HCT116 (cell line): Measurements from ENCODE around the gene NMU. TPM values are rescaled to one million over a fixed set of nuclear protein-coding genes. Genes with fewer than 3 reads are reported as not detected.

Source experiments
- ATAC-seq: fragments of 200-7000 bp; cut with Tn5 transposase; 2 replicates; pipeline ENCODE4 v1.9.1; 2020; ENCODE audit warnings: mild to moderate bottlenecking, moderate library complexity
- BruUV-seq: library from RNA; stranded (reverse); fragments of 400-500 nt; replicated peaks from 2 replicates; lab custom pipeline; 2021; lab: Mats Ljungman, UMichigan
- CTCF ChIA-PET: fragments of 300-600 bp; sonication (Branson Sonifier 250); formaldehyde crosslinking; loops from one replicate; lab custom pipeline; 2021; ENCODE audit warnings: antibody characterized with exemption; lab: Charles Lee
- POLR2A ChIA-PET: fragments of 300-600, 350-600 bp; sonication (Branson Sonifier 250); formaldehyde crosslinking; loops from one replicate; lab custom pipeline; 2021; ENCODE audit warnings: antibody characterized with exemption; lab: Charles Lee
- RAD21 ChIA-PET, 2 experiments: fragments of 300-600 bp; sonication (Branson Sonifier 250); formaldehyde crosslinking; loops; one replicate each; lab custom pipeline; 2023; ENCODE audit warnings: low total read pairs in 2 of 2; ENCODE audit not compliant: uncharacterized antibody in 2 of 2, unreplicated experiment in 2 of 2, low non-redundant PET in 1 of 2; lab: Charles Lee
- DNase-seq: peaks from one replicate; pipeline ENCODE4 v3.0.0-alpha.2; 2010; ENCODE audit warnings: low read depth, low spot score
- H2AFZ ChIP-seq: fragments of 200-600 bp; shearing (Covaris generic), sonication (generic); 2 replicates; pipeline ENCODE4 v1.6.1; 2017; ENCODE audit warnings: low read depth, mixed run types, mixed read lengths, antibody characterized with exemption, low read length; ENCODE audit not compliant: poor library complexity, severe bottlenecking
- H3K27ac ChIP-seq: 2 replicates; pipeline ENCODE4 v1.5.1; 2012; ENCODE audit warnings: low read depth, low read length
- H3K27me3 ChIP-seq: fragments of 200-600 bp; sonication (generic); 2 replicates; pipeline ENCODE4 v1.6.1; 2016; ENCODE audit warnings: mixed run types, low read length, mixed read lengths; ENCODE audit not compliant: insufficient read depth
- H3K36me3 ChIP-seq, 2 experiments: fragments of 200-500 bp in 1 of 2; fragments of 200-600 bp in 1 of 2; sonication (Bioruptor generic) in 1 of 2; sonication (generic) in 1 of 2; 2 replicates each; pipeline versions ENCODE4 v1.5.1 to v1.6.1; 2014 to 2016; ENCODE audit warnings: low read length in 2 of 2, inconsistent platforms in 1 of 2, mixed read lengths in 1 of 2, mixed run types in 1 of 2; ENCODE audit not compliant: insufficient read depth in 2 of 2, control insufficient read depth in 1 of 2
- H3K4me1 ChIP-seq, 2 experiments: fragments of 200-600 bp in 1 of 2; sonication (generic) in 1 of 2; 2 replicates each; pipeline versions ENCODE4 v1.5.1 to v1.6.1; 2012 to 2017; ENCODE audit warnings: low read length in 2 of 2, inconsistent platforms in 1 of 2, mild to moderate bottlenecking in 1 of 2, mixed read lengths in 1 of 2, mixed run types in 1 of 2, moderate library complexity in 1 of 2; ENCODE audit not compliant: insufficient read depth in 2 of 2, control insufficient read depth in 1 of 2
- H3K4me2 ChIP-seq: fragments of 200-600 bp; sonication (generic); 2 replicates; pipeline ENCODE4 v1.6.1; 2017; ENCODE audit warnings: mixed run types, low read length, mixed read lengths
- H3K4me3 ChIP-seq, 2 experiments: fragments of 200-600 bp in 1 of 2; sonication (generic) in 1 of 2; replicated peaks in 1 of 2; 2 replicates each; pipeline ENCODE4 v1.5.1; 2011 to 2016; ENCODE audit warnings: low read length in 2 of 2, control low read depth in 1 of 2, low read depth in 1 of 2, mild to moderate bottlenecking in 1 of 2, mixed read lengths in 1 of 2, mixed run types in 1 of 2
- H3K79me2 ChIP-seq: fragments of 200-600 bp; sonication (generic); 2 replicates; pipeline ENCODE4 v1.6.1; 2017; ENCODE audit warnings: mild to moderate bottlenecking, mixed run types, low read length, moderate library complexity, mixed read lengths; ENCODE audit not compliant: insufficient read depth
- H3K9ac ChIP-seq: fragments of 200-600 bp; sonication (generic); 2 replicates; pipeline ENCODE4 v1.6.1; 2016; ENCODE audit warnings: low read length, mixed read lengths
- H3K9me2 ChIP-seq: fragments of 200-600 bp; sonication (generic), shearing (Covaris generic); 2 replicates; pipeline ENCODE4 v1.6.1; 2017; ENCODE audit warnings: mixed run types, mild to moderate bottlenecking, moderate library complexity; ENCODE audit not compliant: insufficient read depth
- H3K9me3 ChIP-seq, 2 experiments: fragments of 200-500 bp in 1 of 2; fragments of 200-600 bp in 1 of 2; sonication (Bioruptor generic) in 1 of 2; sonication (generic) in 1 of 2; 2 replicates each; pipeline ENCODE4 v1.6.1; 2014 to 2017; ENCODE audit warnings: low read length in 2 of 2, mixed read lengths in 2 of 2, inconsistent platforms in 1 of 2, low read depth in 1 of 2, mild to moderate bottlenecking in 1 of 2, mixed run types in 1 of 2, moderate library complexity in 1 of 2; ENCODE audit not compliant: control insufficient read depth in 1 of 2, insufficient read depth in 1 of 2
- H4K20me1 ChIP-seq: fragments of 200-600 bp; sonication (generic), shearing (Covaris generic); 2 replicates; pipeline ENCODE4 v1.6.1; 2017; ENCODE audit warnings: mixed run types, mild to moderate bottlenecking, moderate library complexity; ENCODE audit not compliant: insufficient read depth
- CTCF ChIP-seq, 3 experiments: fragments of 200-600 bp in 1 of 3; sonication (generic) in 1 of 3; IDR thresholded peaks in 2 of 3; conservative IDR thresholded peaks in 1 of 3; 2 replicates each; pipeline ENCODE4 v1.5.1; 2012 to 2017; ENCODE audit warnings: low read depth in 2 of 3, low read length in 2 of 3, antibody characterized with exemption in 1 of 3, borderline replicate concordance in 1 of 3, control low read depth in 1 of 3, mild to moderate bottlenecking in 1 of 3, mixed read lengths in 1 of 3, mixed run types in 1 of 3, moderate library complexity in 1 of 3; ENCODE audit not compliant: insufficient read depth in 1 of 3
- EGR1 ChIP-seq: IDR thresholded peaks from 2 replicates; pipeline ENCODE4 v1.6.1; 2012; ENCODE audit warnings: low read depth
- ELF1 ChIP-seq: IDR thresholded peaks from 2 replicates; pipeline ENCODE4 v1.6.1; 2012; ENCODE audit warnings: low read depth, borderline replicate concordance
- EZH2 ChIP-seq: fragments of 200-600 bp; sonication (generic); IDR thresholded peaks from 2 replicates; pipeline ENCODE4 v1.6.1; 2017; ENCODE audit warnings: antibody characterized with exemption, mixed run types
- EZH2phosphoT487 ChIP-seq: fragments of 200-600 bp; IDR thresholded peaks from 2 replicates; pipeline ENCODE4 v1.6.1; 2018; ENCODE audit warnings: antibody characterized with exemption, borderline replicate concordance
- FOSL1 ChIP-seq: IDR thresholded peaks from 2 replicates; pipeline ENCODE4 v1.6.1; 2012; ENCODE audit warnings: low read depth
- REST ChIP-seq: IDR thresholded peaks from 2 replicates; pipeline ENCODE4 v1.6.1; 2012; ENCODE audit warnings: low read depth
- SIN3A ChIP-seq: IDR thresholded peaks from 2 replicates; pipeline ENCODE4 v1.6.1; 2012; ENCODE audit warnings: low read depth
- TCF7L2 ChIP-seq: IDR thresholded peaks from 2 replicates; pipeline ENCODE4 v1.7.0; 2011; ENCODE audit warnings: borderline replicate concordance, inconsistent platforms; ENCODE audit not compliant: insufficient read depth, insufficient read length; ENCODE audit errors: extremely low read depth
- YY1 ChIP-seq: IDR thresholded peaks from 2 replicates; pipeline ENCODE4 v1.6.1; 2011; ENCODE audit warnings: low read length, low read depth, moderate library complexity, mild to moderate bottlenecking; ENCODE audit not compliant: insufficient replicate concordance; ENCODE audit errors: extremely low read depth
- ZBTB33 ChIP-seq: IDR thresholded peaks from 2 replicates; pipeline ENCODE4 v1.6.1; 2011; ENCODE audit warnings: mild to moderate bottlenecking, low read length, moderate library complexity; ENCODE audit not compliant: insufficient replicate concordance; ENCODE audit errors: extremely low read depth
- intact Hi-C: fragments of 100-400 bp; cut with micrococcal nuclease; formaldehyde crosslinking; loops from 2 replicates; pipeline ENCODE4 v1.10.0; 2022
- total RNA-seq: library from RNA; stranded (reverse); gene quantifications from one replicate; pipeline ENCODE4 v1.2.1, GENCODE V29; 2021; ENCODE audit not compliant: unreplicated experiment

NMU gene
- total RNA-seq, 1 experiment from 2014 or later, result 81.1 TPM

- no peak for TF ChIP-seq REST
Measured at GRCh38 chr4:55635741-55636655, at the start of gene NMU (continued).

GRCh38 chr4:55684276-55684675 lies 48.2 kb upstream of the NMU start:
- H3K9me3 ChIP-seq, result no peaks in the 10 kb centered on the region
- no peak for DNase-seq
- H2AFZ ChIP-seq, result no peak overlapping the region
- CTCF ChIA-PET, result no interaction called here
- H3K27ac ChIP-seq, result no peak overlapping the region
- H3K36me3 ChIP-seq, result no peaks in the 10 kb centered on the region
- H3K4me1 ChIP-seq, result no peaks in the 10 kb centered on the region
- RAD21 ChIA-PET, result no interaction called here
- H3K9ac ChIP-seq, result no peak overlapping the region
- no peak overlapping the region for H3K4me2 ChIP-seq
- no TSS peak for BruUV-seq
- no peaks in the 10 kb centered on the region for H3K27me3 ChIP-seq
- no peaks in the 10 kb centered on the region for H3K9me2 ChIP-seq
- TF ChIP-seq EGR1, result no peak
- no peak for TF ChIP-seq EZH2
- TF ChIP-seq ELF1, result no peak
- TF ChIP-seq YY1, result no peak
- no peak for TF ChIP-seq FOSL1
- TF ChIP-seq TCF7L2, result no peak
- no peak for TF ChIP-seq CTCF (IDR thresholded peaks at IDR 0.05 in 2 of 3, conservative IDR thresholded peaks at IDR 0.05 in 1 of 3; ENCODE audit: borderline replicate concordance in 1 of 3, insufficient read depth in 1 of 3, low read depth in 2 of 3, low read length in 2 of 3)
- TF ChIP-seq ZBTB33, result no peak
- no peak for TF ChIP-seq EZH2phosphoT487
- TF ChIP-seq SIN3A, result no peak
- TF ChIP-seq, all 23 proteins: peak for 0
- no peak for ATAC-seq
- intact Hi-C loops, result no loop called here
- Histone ChIP-seq H3K4me3 (no peak overlapping the region), H4K20me1 (no peaks in the 10 kb centered on the region), H3K79me2 (no peaks in the 10 kb centered on the region)
- POLR2A ChIA-PET, result no interaction called here
